Right hindlimb (tissue), 1 donor: Measurements from ENCODE around the gene ARL4A.
A peak's percentile ranks its signal among the peaks of the same experiment; 100 is the strongest.
"Not testable (repeated sequence)": the region's sequence is repeated elsewhere in the genome, so short reads cannot be mapped to it uniquely, and the experiment has no call there.

Source experiments
- DNase-seq: peaks from one replicate; pipeline ENCODE4 v3.0.0-alpha.2; 2018

The ARL4A gene

GRCh38 chr7:12670000-12670729 is 17.3 kb upstream of the ARL4A start:
- DNase-seq: peak; percentile 49

GRCh38 chr7:12670743-12671520 is 16.5 kb upstream of the ARL4A start:
- no peak for DNase-seq

- DNase-seq: not testable (repeated sequence)
Observed at GRCh38 chr7:12673436-12673835, 14.0 kb upstream of the ARL4A start.

GRCh38 chr7:12674053-12674452 is 13.4 kb upstream of the ARL4A start:
- DNase-seq: no peak

GRCh38 chr7:12674861-12675260 is 12.6 kb upstream of the ARL4A start:
- no peak for DNase-seq

GRCh38 chr7:12683678-12684585 is 3.5 kb upstream of the ARL4A start:
- DNase-seq: no peak

GRCh38 chr7:12684733-12685132 is 2.7 kb upstream of the ARL4A start:
- no peak for DNase-seq

- peak; percentile 37 for DNase-seq
Observed at GRCh38 chr7:12685550-12685949, 1.9 kb upstream of the ARL4A start.

- DNase-seq: peak; percentile 93
Observed at GRCh38 chr7:12686234-12686890, 1.1 kb upstream of the ARL4A start.

GRCh38 chr7:12687718-12688171 is 312 bp downstream of the ARL4A start:
- no peak for DNase-seq

GRCh38 chr7:12688485-12689170 is 1.2 kb downstream of the ARL4A start:
- not testable (repeated sequence) for DNase-seq

- no peak for DNase-seq
Observed at GRCh38 chr7:12689451-12689850, 2.0 kb downstream of the ARL4A start.

- DNase-seq: no peak
Observed at GRCh38 chr7:12690041-12690878, 2.8 kb downstream of the ARL4A start.

GRCh38 chr7:12691388-12691787 is 4.0 kb downstream of the ARL4A start:
- DNase-seq: not testable (repeated sequence)

GRCh38 chr7:12692035-12692434 is 4.6 kb downstream of the ARL4A start:
- no peak for DNase-seq

- DNase-seq: no peak
Observed at GRCh38 chr7:12692479-12693259, 5.2 kb downstream of the ARL4A start.

- no peak for DNase-seq
Observed at GRCh38 chr7:12694817-12695216, 7.4 kb downstream of the ARL4A start.

GRCh38 chr7:12695965-12696364 is 8.5 kb downstream of the ARL4A start:
- DNase-seq: no peak

GRCh38 chr7:12699299-12699698 is 11.9 kb downstream of the ARL4A start:
- no peak for DNase-seq

GRCh38 chr7:12701433-12701832 is 14.0 kb downstream of the ARL4A start:
- DNase-seq: no peak
